PC-9 (cell line): ENCODE data around the gene CTIF. TPM values are rescaled to one million over a fixed set of nuclear protein-coding genes. Genes with fewer than 3 reads are reported as not detected.

Source experiments
- BruUV-seq: library from RNA; stranded (reverse); fragments of 400-500 nt; replicated peaks from 2 replicates; lab custom pipeline; 2021; lab: Mats Ljungman, UMichigan
- CTCF ChIA-PET: fragments of 300-600 bp; sonication (Branson Sonifier 250); formaldehyde crosslinking; loops from one replicate; lab custom pipeline; 2022; ENCODE audit warnings: antibody characterized with exemption; lab: Charles Lee
- POLR2A ChIA-PET: fragments of 300-600 bp; sonication (Branson Sonifier 250); formaldehyde crosslinking; loops from one replicate; lab custom pipeline; 2022; ENCODE audit warnings: antibody characterized with exemption; ENCODE audit not compliant: unreplicated experiment; lab: Charles Lee
- DNase-seq, 2 experiments: peaks; one replicate each; pipeline versions ENCODE4 v3.0.0 to v3.0.0-alpha.2; 2015 to 2022; ENCODE audit warnings: mixed read lengths in 1 of 2
- H2AFZ ChIP-seq: fragments of 200-600 bp; sonication (generic); 2 replicates; pipeline ENCODE4 v1.8.1; 2017; ENCODE audit warnings: antibody characterized with exemption
- H3F3A ChIP-seq: fragments of 200-600 bp; sonication (generic); 2 replicates; pipeline ENCODE4 v1.8.1; 2017; ENCODE audit warnings: antibody characterized with exemption, mild to moderate bottlenecking, low read depth; ENCODE audit not compliant: insufficient read depth
- H3K27ac ChIP-seq: fragments of 200-600 bp; sonication (generic); 2 replicates; pipeline ENCODE4 v1.6.1; 2016; ENCODE audit warnings: mixed run types
- H3K27me3 ChIP-seq: fragments of 200-600 bp; sonication (generic); 2 replicates; pipeline ENCODE4 v1.6.1; 2016; ENCODE audit warnings: low read depth, mixed run types; ENCODE audit not compliant: insufficient read depth
- H3K36me3 ChIP-seq: fragments of 200-600 bp; sonication (generic); 2 replicates; pipeline ENCODE4 v1.6.1; 2016; ENCODE audit warnings: low read depth, mixed run types
- H3K4me1 ChIP-seq: fragments of 200-600 bp; sonication (generic); replicated peaks from 2 replicates; pipeline ENCODE4 v1.6.1; 2016; ENCODE audit warnings: mixed run types; ENCODE audit not compliant: insufficient read depth
- H3K4me2 ChIP-seq: fragments of 200-600 bp; sonication (generic); 2 replicates; pipeline ENCODE4 v1.6.1; 2017; ENCODE audit warnings: mixed run types
- H3K4me3 ChIP-seq: fragments of 200-600 bp; sonication (generic); 2 replicates; pipeline ENCODE4 v1.6.1; 2016; ENCODE audit warnings: mixed run types
- H3K79me2 ChIP-seq: fragments of 200-600 bp; sonication (generic); 2 replicates; pipeline ENCODE4 v1.6.1; 2017; ENCODE audit warnings: low read depth, mixed run types
- H3K9me2 ChIP-seq: fragments of 200-600 bp; sonication (generic); 2 replicates; pipeline ENCODE4 v1.8.1; 2017; ENCODE audit warnings: mild to moderate bottlenecking; ENCODE audit not compliant: insufficient read depth
- H3K9me3 ChIP-seq: fragments of 200-600 bp; sonication (generic); 2 replicates; pipeline ENCODE4 v1.8.1; 2016; ENCODE audit warnings: low read depth; ENCODE audit not compliant: insufficient read depth
- H4K20me1 ChIP-seq: fragments of 200-600 bp; sonication (generic); 2 replicates; pipeline ENCODE4 v1.8.1; 2017; ENCODE audit not compliant: insufficient read depth
- CTCF ChIP-seq: fragments of 200-600 bp; sonication (generic); conservative IDR thresholded peaks from 2 replicates; pipeline ENCODE4 v1.6.1; 2017; ENCODE audit warnings: mixed run types, antibody characterized with exemption, mild to moderate bottlenecking, moderate library complexity
- EZH2 ChIP-seq: fragments of 200-600 bp; sonication (generic); IDR thresholded peaks from 2 replicates; pipeline ENCODE4 v1.8.0; 2017; ENCODE audit warnings: antibody characterized with exemption, low read depth
- intact Hi-C: fragments of 100-400 bp; cut with micrococcal nuclease; formaldehyde crosslinking; loops from one replicate; pipeline ENCODE4 v1.10.0; 2022; ENCODE audit not compliant: unreplicated experiment
- total RNA-seq: library from RNA; stranded (reverse); gene quantifications from 2 replicates; pipeline ENCODE4 v1.2.3, GENCODE V29; 2021

Gene CTIF
- total RNA-seq, 1 experiment from 2014 or later = 26.2 TPM

GRCh38 chr18:48702346-48703027, 163.7 kb downstream of the CTIF start:
- H3K36me3 ChIP-seq = no peaks in the 10 kb centered on the region
- no peak overlapping the region for H2AFZ ChIP-seq
- POLR2A ChIA-PET = no interaction called here
- CTCF ChIA-PET = no interaction called here
- H3K79me2 ChIP-seq = no peaks in the 10 kb centered on the region
- no peak for TF ChIP-seq EZH2
- no peak for TF ChIP-seq CTCF
- H3K27ac ChIP-seq = no peak overlapping the region
- H4K20me1 ChIP-seq = no peaks in the 10 kb centered on the region
- no peaks in the 10 kb centered on the region for H3F3A ChIP-seq
- no peak for DNase-seq
- no peaks in the 10 kb centered on the region for H3K9me3 ChIP-seq
- no peak overlapping the region for H3K4me2 ChIP-seq
- intact Hi-C loops = no loop called here
- no peaks in the 10 kb centered on the region for H3K4me1 ChIP-seq
- no peak overlapping the region for H3K4me3 ChIP-seq
- no peaks in the 10 kb centered on the region for H3K27me3 ChIP-seq
- BruUV-seq = no TSS peak
- no peaks in the 10 kb centered on the region for H3K9me2 ChIP-seq

- ChIA-PET CTCF (no interaction called here), POLR2A (no interaction called here)
- no peaks in the 10 kb centered on the region for H4K20me1 ChIP-seq
- no peaks in the 10 kb centered on the region for H3K36me3 ChIP-seq
- H3K9me3 ChIP-seq = no peaks in the 10 kb centered on the region
- no peaks in the 10 kb centered on the region for H3F3A ChIP-seq
- H3K4me1 ChIP-seq = no peaks in the 10 kb centered on the region
- no peak overlapping the region for H3K4me3 ChIP-seq
- no peaks in the 10 kb centered on the region for H3K79me2 ChIP-seq
- H3K9me2 ChIP-seq = no peaks in the 10 kb centered on the region
- no peak overlapping the region for H3K4me2 ChIP-seq
- intact Hi-C loops = no loop called here
- no peak for DNase-seq
- TF ChIP-seq EZH2 = no peak
- TF ChIP-seq CTCF = no peak
- no peak overlapping the region for H3K27ac ChIP-seq
- no peaks in the 10 kb centered on the region for H3K27me3 ChIP-seq
- H2AFZ ChIP-seq = no peak overlapping the region
- no TSS peak for BruUV-seq
Measured at GRCh38 chr18:48703028-48703386, 164.2 kb downstream of the CTIF start.

- Histone ChIP-seq H3K27me3 (no peaks in the 10 kb centered on the region), H3K36me3 (no peaks in the 10 kb centered on the region), H3K79me2 (no peaks in the 10 kb centered on the region), H3K9me2 (no peaks in the 10 kb centered on the region), H3K9me3 (no peaks in the 10 kb centered on the region), H3K4me1 (no peaks in the 10 kb centered on the region), H3F3A (no peaks in the 10 kb centered on the region), H3K27ac (no peak overlapping the region), H3K4me3 (no peak overlapping the region), H4K20me1 (no peaks in the 10 kb centered on the region), H3K4me2 (no peak overlapping the region), H2AFZ (no peak overlapping the region)
- no TSS peak for BruUV-seq
- ChIA-PET CTCF (no interaction called here), POLR2A (no interaction called here)
- TF ChIP-seq CTCF = no peak
- no peak for TF ChIP-seq EZH2
- intact Hi-C loops = no loop called here
- no peak for DNase-seq
Measured at GRCh38 chr18:48703418-48703817, 164.6 kb downstream of the CTIF start.
